ENCODE data around the gene BCORL1.

The BCORL1 gene

DNA sequence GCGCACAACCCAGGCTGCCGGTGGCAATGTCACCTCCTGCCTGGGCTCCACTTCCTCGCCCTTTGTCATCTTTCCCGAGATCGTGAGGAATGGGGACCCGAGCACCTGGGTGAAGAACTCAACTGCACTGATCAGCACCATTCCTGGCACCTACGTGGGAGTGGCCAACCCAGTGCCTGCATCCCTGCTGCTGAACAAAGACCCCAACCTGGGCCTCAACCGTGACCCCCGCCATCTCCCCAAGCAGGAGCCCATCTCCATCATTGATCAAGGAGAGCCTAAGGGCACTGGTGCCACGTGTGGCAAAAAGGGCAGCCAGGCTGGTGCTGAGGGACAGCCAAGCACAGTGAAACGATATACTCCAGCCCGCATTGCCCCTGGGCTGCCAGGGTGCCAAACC is 32.3 kb downstream of the BCORL1 start:
- DNase-seq, result no peak

GRCh38 chrX:130015181-130015580 is 32.7 kb downstream of the BCORL1 start:
- no peak for DNase-seq

- DNase-seq, result no peak
These were observed 35.7 kb downstream of the BCORL1 start for GRCh38 chrX:130018143-130018542.

- DNase-seq, result no peak
These were observed 38.4 kb downstream of the BCORL1 start for GRCh38 chrX:130020661-130021324.

GRCh38 chrX:130024127-130024526 is 41.7 kb downstream of the BCORL1 start:
- no peak for DNase-seq

- no peak for DNase-seq
These were observed 42.8 kb downstream of the BCORL1 start for GRCh38 chrX:130025256-130025655.

DNA sequence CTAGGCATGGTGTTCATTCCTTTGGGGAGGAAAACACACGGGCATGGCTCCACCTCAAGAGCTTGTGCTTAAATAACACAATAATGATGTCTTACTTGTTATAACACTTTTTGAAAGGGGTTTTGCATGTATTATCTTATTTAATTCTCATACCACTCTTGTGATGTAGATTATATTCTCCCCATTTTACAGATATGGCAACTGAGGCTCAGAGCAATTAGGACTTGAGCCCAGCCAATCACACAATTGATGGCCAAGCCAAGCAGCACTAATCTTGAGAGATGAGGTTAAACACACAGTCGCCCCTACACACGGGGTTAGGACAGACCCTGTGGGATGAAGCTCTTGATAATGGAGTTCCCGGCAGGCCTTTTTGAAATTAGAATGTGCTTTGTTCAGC is 45.1 kb downstream of the BCORL1 start:
- no peak for DNase-seq

GRCh38 chrX:130028196-130028595 is 45.8 kb downstream of the BCORL1 start:
- DNase-seq, result no peak

GRCh38 chrX:130030826-130031225 is 48.4 kb downstream of the BCORL1 start:
- no peak for DNase-seq

DNA sequence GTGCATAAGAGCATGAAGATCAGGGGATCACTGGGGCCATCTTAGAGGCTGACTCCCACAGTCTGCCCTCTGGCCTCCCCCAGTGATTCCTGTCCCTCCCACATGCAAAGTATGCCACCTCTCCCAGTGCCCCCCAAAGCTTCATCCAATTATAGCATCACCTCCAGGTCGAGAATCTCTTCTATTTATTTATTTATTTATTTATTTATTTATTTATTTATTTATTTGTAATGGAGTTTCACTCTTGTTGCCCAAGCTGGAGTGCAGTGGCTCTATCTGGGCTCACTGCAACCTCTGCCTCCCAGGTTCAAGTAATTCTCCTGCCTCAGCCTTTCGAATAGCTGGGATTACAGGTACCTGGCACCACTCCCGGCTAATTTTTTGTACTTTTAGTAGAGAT is 50.1 kb downstream of the BCORL1 start:
- no peak for DNase-seq

DNA sequence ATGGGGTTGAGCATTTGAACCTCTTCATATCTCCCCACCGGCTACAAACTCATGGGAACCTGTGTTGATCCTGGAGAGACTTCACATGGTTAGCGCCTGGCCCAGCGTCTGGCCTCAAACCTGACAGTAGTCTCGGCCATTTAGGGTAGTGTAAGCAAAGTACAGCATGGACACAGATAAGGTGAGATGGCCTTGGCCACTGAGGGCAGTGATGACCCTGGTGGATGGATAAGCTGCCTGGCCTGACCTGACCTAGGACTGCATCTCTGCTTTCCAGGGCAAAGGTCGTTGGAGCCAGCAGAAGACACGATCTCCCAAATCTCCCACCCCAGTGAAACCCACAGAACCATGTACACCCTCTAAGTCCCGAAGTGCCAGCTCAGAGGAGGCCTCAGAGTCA is 51.7 kb downstream of the BCORL1 start:
- no peak for DNase-seq

DNA sequence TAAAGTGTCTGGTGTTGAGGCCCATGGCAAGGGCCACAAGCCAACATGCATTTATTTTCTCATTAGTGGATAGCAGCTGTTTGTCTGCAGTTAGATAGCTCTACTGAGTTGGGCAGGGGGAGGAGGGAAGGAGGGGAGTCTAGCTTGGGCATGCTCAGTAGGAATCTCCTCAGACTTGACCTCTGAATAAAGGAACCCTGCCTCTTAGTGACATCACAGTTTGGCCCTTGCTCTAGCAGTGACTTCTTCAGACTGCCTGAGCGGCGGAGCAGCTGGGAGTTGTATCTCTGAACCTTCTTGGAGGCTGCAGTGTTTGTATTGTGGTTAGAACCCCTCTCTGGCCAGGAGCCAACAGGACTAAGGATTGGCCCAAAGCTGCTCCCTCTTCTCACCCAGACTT is 57.4 kb downstream of the BCORL1 start:
- DNase-seq, result no peak

- no peak for DNase-seq
These were observed 65.0 kb downstream of the BCORL1 start for GRCh38 chrX:130047416-130047815.

DNA sequence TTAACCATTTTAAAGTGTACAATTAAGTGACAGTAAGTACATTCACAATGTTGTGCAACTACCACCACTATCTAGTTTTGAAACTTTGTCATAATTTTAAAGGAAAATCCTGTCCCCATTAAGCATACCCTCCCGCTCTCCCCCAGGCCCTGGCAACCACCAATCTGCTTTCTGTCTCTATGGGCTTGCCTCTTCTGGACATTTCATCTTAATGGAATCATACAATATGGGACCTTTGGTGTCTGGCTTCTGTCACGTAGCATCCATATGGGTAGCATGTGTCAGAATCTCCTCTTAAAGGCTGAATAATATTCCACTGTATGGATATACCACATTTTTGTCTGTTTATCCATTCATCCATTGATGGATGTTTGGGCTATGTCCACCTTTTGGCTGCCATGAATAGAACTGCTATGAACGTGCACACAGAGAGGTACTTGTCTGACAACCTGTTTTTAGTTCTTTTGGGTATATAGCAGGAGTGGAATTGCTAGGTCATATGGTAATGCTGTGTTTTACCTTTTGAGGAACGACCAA is 66.3 kb downstream of the BCORL1 start:
- DNase-seq, result no peak

DNA sequence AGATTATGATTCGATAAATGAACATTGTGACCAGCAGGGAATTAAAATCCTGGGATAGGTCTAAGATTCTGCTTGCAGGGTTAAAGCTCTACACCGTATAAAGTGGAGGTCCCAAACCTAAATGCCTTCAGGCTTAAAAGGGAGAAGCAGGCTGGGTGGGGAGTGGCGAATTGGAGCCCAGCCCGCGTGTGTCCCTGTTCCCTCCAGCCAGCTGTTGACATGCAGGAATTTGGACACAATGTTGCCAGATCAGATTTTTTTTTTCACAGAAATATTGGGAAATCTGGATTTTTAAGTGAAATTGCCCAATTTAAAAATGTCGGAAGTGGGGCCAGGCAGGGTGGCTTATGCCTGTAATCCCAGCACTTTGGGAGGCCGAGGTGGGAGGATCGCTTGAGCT is 67.4 kb downstream of the BCORL1 start:
- DNase-seq, result no peak

DNA sequence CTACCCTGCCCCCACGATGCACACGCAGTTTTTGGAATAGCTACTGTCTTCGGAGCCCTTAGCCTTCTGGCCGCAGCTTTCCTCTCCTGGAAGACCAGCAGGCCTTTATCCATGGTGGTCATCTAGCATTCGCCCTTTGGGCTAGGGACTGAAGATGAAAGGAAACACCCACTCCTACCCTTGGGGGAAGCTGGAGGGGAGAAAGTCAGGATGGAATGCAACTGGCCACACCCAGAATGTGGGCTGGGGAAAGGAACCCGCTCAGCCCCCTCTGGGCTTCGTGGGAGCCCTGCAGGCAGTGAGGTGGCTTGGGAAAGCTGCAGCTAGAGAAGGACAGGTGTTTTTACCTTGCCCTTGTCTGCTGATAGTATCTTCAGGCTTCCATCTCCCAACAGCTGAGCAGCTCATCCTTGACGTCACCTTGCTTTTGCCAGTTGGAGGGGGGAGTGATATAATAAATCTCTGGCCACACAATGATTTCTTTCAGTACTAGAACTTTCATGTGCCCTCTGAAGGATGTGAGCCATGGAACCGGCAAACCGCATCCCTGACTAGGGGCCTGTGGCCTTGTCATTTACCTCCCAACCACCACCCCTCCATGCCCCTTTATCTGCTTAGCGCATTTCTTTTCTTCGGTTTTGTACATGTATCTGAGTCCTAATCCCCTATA is 68.9 kb downstream of the BCORL1 start:
- no peak for DNase-seq

- DNase-seq, result no peak
These were observed 70.8 kb downstream of the BCORL1 start for GRCh38 chrX:130053236-130053635.

DNA sequence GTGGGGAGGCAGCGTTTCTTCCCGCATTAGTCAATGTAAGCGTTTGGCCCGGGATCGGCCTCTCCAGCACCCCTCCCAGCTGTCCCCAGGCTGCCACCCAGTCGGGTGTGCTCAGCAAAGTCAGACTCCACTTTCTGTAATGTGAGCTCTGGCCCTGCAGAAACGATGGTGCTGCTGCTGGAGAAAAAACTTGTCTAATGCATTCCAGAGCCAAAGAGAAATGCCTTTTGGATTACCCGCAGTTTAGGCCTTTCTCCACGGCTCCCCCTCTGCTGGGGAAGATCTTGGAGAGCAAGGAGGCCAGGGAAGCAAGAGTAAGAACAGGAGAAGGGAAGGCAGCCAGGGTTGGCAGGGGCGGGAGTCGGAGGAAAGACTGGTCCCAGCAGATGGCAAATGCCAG is 72.7 kb downstream of the BCORL1 start:
- no peak for DNase-seq

DNA sequence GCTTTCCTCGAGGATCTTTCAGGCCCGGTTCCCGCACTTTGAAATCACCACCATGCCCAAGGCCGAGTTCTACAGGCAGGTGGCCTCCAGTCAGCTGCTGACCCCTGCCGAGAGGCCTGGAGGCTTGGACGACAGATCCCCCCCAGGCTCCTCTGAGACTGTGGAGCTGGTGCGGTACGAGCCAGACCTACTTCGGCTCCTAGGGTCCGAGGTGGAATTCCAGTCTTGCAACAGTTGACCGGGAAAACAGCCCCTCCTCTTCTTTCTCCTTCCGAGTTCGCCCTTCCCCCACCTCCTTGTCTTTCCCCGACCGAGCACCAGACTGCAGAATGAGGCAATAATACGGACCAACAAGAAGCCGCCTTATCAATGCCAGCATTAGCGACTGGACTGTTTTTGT is 73.5 kb downstream of the BCORL1 start:
- DNase-seq, result no peak

DNA sequence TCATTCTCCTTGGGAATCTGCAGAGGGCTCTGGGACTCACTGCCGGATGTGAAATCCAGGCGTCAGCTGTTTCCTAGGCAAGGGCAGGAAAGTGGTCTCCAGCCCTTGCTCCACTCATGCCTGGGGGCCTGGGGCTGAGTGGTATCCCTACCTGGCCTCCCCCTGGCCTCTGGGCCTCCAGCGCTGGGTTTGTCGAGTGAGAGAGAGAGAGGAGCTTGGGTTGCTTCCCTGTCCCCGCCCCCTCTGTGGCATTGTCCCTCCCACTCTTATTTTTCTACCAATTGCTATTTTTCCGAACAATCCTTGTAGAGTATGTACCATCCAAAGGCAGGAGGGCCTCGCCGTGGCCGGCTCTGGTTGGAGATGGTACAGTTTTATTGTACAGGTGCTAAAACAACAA is 74.8 kb downstream of the BCORL1 start:
- no peak for DNase-seq

DNA sequence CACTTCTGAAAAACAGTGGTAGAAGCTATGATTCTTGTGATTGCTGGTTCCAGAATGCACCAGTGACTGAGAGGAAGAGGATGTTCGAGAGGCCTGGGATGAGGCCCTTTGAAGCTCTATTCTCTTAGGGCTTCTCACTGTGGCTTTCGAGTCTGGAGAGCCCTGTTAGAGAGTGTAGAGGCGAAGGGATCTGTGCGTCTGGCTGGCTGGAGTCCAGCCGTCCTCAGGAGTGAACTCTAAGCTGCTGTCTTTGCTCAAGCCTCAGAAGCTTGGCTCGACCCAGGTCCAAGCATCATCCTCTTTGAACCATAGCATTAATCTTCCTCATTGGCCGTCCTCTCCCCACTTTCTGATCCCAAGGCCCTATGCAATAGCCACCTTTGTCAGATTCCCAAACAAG is 76.2 kb downstream of the BCORL1 start:
- no peak for DNase-seq

DNA sequence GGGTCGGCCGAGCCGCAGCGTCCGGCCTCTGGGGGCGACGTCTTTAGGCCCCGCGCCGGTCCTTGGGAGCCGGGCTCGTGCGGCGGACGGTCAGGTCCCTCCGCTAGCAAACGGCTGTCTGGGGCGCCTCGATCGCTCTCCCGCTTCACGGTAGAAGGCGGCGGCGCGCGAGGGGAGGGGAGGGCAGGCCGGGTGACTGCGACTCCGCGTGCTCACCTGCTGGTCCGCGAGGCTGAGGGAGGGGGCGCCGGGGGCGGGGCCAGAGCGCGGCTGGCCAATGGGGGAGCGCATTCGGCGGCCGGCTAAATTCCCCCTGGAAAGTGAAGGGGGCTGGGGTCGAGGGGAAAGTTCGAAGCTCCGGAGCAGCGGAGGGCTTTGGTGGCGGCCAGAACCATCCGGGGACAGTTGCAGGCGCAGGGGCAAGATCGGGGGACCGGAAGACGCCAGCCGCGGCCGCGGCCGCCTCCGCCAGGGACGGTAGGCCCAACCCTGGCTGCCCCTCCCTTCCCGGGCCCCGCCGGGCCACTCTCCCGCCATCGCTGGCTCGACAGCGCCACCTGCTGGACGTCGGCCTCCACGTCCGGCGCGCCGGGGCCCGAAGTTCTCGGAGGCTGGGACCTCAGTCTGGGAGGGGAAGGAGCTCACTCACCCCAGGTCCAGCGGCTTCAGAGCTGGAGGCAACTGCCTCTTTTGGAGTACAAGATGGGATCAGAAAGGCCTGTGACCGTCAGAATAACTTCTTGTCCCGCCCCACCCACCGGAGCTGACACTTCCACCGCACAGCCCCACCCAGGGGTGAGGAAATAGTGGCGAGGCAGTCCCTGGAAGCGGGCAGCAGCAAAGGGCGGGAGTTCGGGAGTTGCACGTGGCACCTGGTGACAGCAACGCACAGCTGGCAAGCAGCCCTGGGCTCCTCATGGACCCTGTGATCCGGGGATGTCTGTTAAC is 78.0 kb downstream of the BCORL1 start:
- DNase-seq, result peak; percentile 46

DNA sequence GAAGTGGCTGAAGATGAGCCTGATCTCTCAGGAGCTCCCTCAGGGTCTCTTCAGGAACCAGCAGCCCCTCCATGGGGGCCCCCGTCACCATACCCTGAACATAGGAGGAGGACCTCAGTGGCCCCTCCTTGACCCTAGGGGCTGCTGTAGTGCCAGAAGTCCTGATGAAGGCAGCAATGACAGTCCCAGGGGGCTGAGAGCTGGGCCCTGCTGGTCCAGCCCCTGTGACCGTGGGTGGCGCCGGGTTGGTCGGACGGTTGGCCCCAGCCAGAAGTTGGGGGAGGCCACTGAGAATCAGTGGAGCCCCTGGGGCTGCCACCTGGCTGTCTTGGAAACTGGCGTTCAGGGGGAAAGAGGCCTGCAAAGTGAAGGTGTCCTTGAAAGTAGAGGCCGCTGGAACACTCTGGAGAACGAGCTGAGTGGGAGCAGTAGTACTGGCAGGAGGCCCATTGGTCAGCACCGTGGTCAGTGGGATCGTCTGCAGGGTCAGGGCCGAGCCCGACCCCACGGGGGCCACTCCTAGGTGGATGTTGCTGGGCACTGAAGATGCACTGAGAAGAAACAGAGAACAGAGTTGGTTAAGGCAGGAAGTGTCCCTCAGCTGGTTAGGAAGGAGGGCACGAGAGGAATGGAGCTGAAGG is 84.7 kb downstream of the BCORL1 start:
- no peak for DNase-seq
